Prostate gland (tissue), 2 donors: Measurements from ENCODE around the gene FOXO1. TPM values are rescaled to one million over a fixed set of nuclear protein-coding genes. Genes with fewer than 3 reads are reported as not detected.

Experiments
- DNase-seq: peaks from one replicate; pipeline ENCODE4 v3.0.0-alpha.2; 2019; ENCODE audit warnings: low spot score
- H3K27ac ChIP-seq, 2 donors: fragments of 200-600 bp; sonication (generic); 2 replicates each; pipeline ENCODE4 v1.5.1; 2017 to 2019
- H3K27me3 ChIP-seq: fragments of 200-600 bp; sonication (generic); replicated peaks from 2 replicates; pipeline ENCODE4 v1.5.1; 2019; ENCODE audit not compliant: insufficient read depth
- H3K36me3 ChIP-seq, 2 donors: fragments of 200-600 bp; sonication (generic); 1 replicate in 1 of 2; 2 replicates in 1 of 2; pipeline versions ENCODE4 v1.5.1 to v1.8.1; 2017 to 2019
- H3K4me1 ChIP-seq: fragments of 200-600 bp; sonication (generic); replicated peaks from 2 replicates; pipeline ENCODE4 v1.5.1; 2019
- H3K4me3 ChIP-seq, 2 donors: fragments of 200-600 bp; sonication (generic); 2 replicates each; pipeline ENCODE4 v1.5.1; 2017 to 2019
- H3K9me3 ChIP-seq: fragments of 200-600 bp; sonication (generic); 2 replicates; pipeline ENCODE4 v1.5.1; 2017
- CTCF ChIP-seq, 4 experiments: fragments of 200-600 bp in 2 of 4; fragments of 450-650 bp in 2 of 4; sonication (generic) in 2 of 4; IDR thresholded peaks; 1 replicate in 3 of 4; 2 replicates in 1 of 4; pipeline ENCODE4 v1.5.1; 2016 to 2019; ENCODE audit warnings: antibody characterized with exemption in 4 of 4, mild to moderate bottlenecking in 2 of 4, moderate library complexity in 2 of 4
- POLR2A ChIP-seq: fragments of 450-650 bp; IDR thresholded peaks from one replicate; pipeline ENCODE4 v1.6.1; 2016; ENCODE audit warnings: antibody characterized with exemption, mild to moderate bottlenecking
- POLR2AphosphoS5 ChIP-seq: sonication (generic); formaldehyde crosslinking; IDR thresholded peaks from one replicate; pipeline ENCODE4 v1.6.1; 2017; ENCODE audit warnings: antibody characterized with exemption
- WGBS: methylation state at CpG from one replicate; pipeline ENCODE4 v1.1.5; 2018; 5-methylcytosine and 5-hydroxymethylcytosine counted together
- intact Hi-C: fragments of 100-400 bp; cut with DNase I; formaldehyde crosslinking; loops from one replicate; pipeline ENCODE4 v1.14.2; 2022
- total RNA-seq, 2 donors: library from RNA; depleted of rRNA; stranded (reverse); fragments of >200 nt; gene quantifications; one replicate each; pipeline ENCODE4 v1.1.0, GENCODE V29; 2016

The FOXO1 gene
- total RNA-seq, 2 donors from 2014 or later: 23.5 to 46.1 TPM

GRCh38 chr13:40680659-40681323 lies 14.3 kb upstream of the FOXO1 start:
- 86% methylated on average over 7 of the region's 7 CpGs for WGBS
- no peak overlapping the region for H3K27ac ChIP-seq
- no peak overlapping the region for H3K4me3 ChIP-seq
- DNase-seq: no peak
- no peaks in the 10 kb centered on the region for H3K9me3 ChIP-seq
- no peaks in the 10 kb centered on the region for H3K27me3 ChIP-seq
- TF ChIP-seq CTCF (IDR thresholded peaks at IDR 0.05): no peak
- no peak for TF ChIP-seq POLR2A
- no peak for TF ChIP-seq POLR2AphosphoS5
- no peaks in the 10 kb centered on the region for H3K4me1 ChIP-seq
- H3K36me3 ChIP-seq: no peaks in the 10 kb centered on the region
- intact Hi-C loops: loop anchor here (5.0 kb wide), 2 partner anchors 608 to 738 kb away; no protein-coding TSS in a partner anchor

- Histone ChIP-seq H3K27ac (no peak overlapping the region), H3K9me3 (no peaks in the 10 kb centered on the region), H3K4me3 (no peak overlapping the region), H3K36me3 (no peaks in the 10 kb centered on the region), H3K4me1 (no peaks in the 10 kb centered on the region), H3K27me3 (no peaks in the 10 kb centered on the region)
- intact Hi-C loops: no loop called here
- TF ChIP-seq CTCF (IDR thresholded peaks at IDR 0.05) (no peak), POLR2AphosphoS5 (no peak)
- DNase-seq: no peak
- WGBS: 96% methylated on average over 6 of the region's 6 CpGs
Observed at GRCh38 chr13:40679480-40679985, 13.1 kb upstream of the FOXO1 start.

- Histone ChIP-seq H3K27ac (no peak overlapping the region), H3K9me3 (no peaks in the 10 kb centered on the region), H3K4me3 (no peak overlapping the region), H3K36me3 (no peaks in the 10 kb centered on the region), H3K4me1 (no peaks in the 10 kb centered on the region), H3K27me3 (no peaks in the 10 kb centered on the region)
- DNase-seq: no peak
- no peak for TF ChIP-seq POLR2AphosphoS5
- no peak for TF ChIP-seq POLR2A
- TF ChIP-seq CTCF (IDR thresholded peaks at IDR 0.05): no peak
- WGBS: 35% methylated on average over 4 of the region's 4 CpGs
- intact Hi-C loops: no loop called here
Observed at GRCh38 chr13:40677064-40677463, 10.6 kb upstream of the FOXO1 start.

- no peak for DNase-seq
- H3K4me3 ChIP-seq: no peak overlapping the region
- no peaks in the 10 kb centered on the region for H3K36me3 ChIP-seq
- TF ChIP-seq POLR2AphosphoS5 (no peak), POLR2A (no peak)
- H3K27me3 ChIP-seq: no peaks in the 10 kb centered on the region
- WGBS: 80% methylated on average over 2 of the region's 2 CpGs
- H3K4me1 ChIP-seq: no peaks in the 10 kb centered on the region
- no peaks in the 10 kb centered on the region for H3K9me3 ChIP-seq
- no peak overlapping the region for H3K27ac ChIP-seq
- intact Hi-C loops: no loop called here
Observed at GRCh38 chr13:40676007-40676406, 9.6 kb upstream of the FOXO1 start.

- no peak overlapping the region for H3K27ac ChIP-seq
- no peaks in the 10 kb centered on the region for H3K36me3 ChIP-seq
- intact Hi-C loops: no loop called here
- H3K27me3 ChIP-seq: no peaks in the 10 kb centered on the region
- no peak overlapping the region for H3K4me3 ChIP-seq
- no peaks in the 10 kb centered on the region for H3K4me1 ChIP-seq
- TF ChIP-seq POLR2A (no peak), CTCF (IDR thresholded peaks at IDR 0.05) (no peak), POLR2AphosphoS5 (no peak)
- H3K9me3 ChIP-seq: no peaks in the 10 kb centered on the region
- DNase-seq: no peak
Observed at GRCh38 chr13:40673414-40673813, 7.0 kb upstream of the FOXO1 start.
